Stimulated activated CD8-positive, alpha-beta memory T cell treated with anti-CD3 and anti-CD28 coated beads, Interleukin-7, amount 100 ng/mL, for 4 hours (primary cell): ENCODE data around the gene TBC1D22B.
"Not testable (repeated sequence)": the region's sequence is repeated elsewhere in the genome, so short reads cannot be mapped to it uniquely, and the experiment has no call there.

Source experiments
- DNase-seq, 2 donors: peaks; one replicate each; pipeline ENCODE4 v3.0.0-alpha.2; 2020; ENCODE audit warnings: low read depth in 2 of 2

Gene TBC1D22B

DNA sequence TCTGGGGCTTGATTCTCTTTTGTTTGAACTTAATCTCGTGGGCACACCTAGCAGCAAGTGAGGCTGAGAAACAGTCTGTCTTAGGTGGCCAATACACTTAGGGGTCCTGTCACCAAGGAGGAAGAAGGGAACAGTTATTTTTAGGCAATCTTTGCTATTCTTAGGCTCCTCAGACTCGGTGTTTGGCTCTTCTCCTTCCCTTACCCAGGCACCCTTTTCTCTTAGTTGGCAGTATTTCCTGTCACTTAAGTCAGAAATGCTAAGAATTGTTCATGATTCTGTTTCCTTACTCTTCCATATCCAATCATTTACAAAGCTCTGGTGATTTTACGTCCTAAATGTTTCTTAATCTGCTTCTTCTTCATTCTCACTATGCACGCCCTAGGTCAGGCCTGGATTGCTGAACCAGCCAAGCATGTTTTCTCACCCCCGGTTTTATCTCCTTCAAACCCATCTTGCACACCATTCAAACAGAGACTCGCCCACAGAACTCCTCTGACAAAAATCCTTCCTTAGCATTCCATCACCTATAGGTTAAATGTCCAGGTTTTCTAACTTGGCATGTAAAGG, 45.6 kb downstream of the TBC1D22B start:
- DNase-seq, result no peak

- no peak for DNase-seq
Measured at GRCh38 chr6:37303891-37304503, 46.4 kb downstream of the TBC1D22B start.

DNA sequence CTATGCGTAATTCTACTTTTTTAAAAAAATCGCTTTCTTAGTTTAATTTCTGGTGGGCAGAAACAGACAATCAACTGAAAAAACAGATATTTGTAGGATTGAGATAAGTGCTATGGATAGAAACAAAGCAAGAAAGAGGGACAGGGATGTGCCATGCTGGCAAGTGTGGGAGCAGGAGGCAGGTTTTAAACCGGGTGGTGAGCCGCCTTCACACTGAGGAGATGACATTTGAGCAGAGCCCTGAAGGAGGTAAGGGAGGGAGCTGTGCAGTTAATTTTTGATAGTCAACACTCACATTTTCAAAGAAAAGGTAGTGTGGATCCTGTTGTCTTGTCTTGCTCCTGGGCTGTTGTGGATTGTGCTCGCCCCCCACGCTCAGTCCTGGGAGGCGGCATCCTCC, 47.2 kb downstream of the TBC1D22B start:
- no peak for DNase-seq

- DNase-seq, result no peak
Measured at GRCh38 chr6:37305841-37306425, 48.4 kb downstream of the TBC1D22B start.

GRCh38 chr6:37306624-37307222, 49.2 kb downstream of the TBC1D22B start:
- no peak for DNase-seq

DNA sequence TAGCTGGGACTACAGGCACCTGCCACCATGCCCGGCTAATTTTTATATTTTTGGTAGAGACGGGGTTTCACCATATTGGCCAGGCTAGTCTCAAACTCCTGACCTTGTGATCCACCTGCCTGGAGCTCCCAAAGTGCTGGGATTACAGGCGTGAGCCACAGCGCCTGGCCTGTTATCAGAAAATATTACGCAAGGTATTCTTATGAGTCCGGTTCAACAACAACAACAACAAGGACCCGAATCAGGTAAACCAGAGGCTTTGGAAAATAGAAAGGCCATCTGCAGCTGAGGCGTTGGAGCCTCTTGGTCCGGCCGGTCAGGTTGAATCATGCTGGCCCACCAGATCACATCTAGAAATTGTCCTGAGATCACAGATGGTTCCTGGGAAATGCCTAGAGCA, 49.9 kb downstream of the TBC1D22B start:
- not testable (repeated sequence) for DNase-seq

DNA sequence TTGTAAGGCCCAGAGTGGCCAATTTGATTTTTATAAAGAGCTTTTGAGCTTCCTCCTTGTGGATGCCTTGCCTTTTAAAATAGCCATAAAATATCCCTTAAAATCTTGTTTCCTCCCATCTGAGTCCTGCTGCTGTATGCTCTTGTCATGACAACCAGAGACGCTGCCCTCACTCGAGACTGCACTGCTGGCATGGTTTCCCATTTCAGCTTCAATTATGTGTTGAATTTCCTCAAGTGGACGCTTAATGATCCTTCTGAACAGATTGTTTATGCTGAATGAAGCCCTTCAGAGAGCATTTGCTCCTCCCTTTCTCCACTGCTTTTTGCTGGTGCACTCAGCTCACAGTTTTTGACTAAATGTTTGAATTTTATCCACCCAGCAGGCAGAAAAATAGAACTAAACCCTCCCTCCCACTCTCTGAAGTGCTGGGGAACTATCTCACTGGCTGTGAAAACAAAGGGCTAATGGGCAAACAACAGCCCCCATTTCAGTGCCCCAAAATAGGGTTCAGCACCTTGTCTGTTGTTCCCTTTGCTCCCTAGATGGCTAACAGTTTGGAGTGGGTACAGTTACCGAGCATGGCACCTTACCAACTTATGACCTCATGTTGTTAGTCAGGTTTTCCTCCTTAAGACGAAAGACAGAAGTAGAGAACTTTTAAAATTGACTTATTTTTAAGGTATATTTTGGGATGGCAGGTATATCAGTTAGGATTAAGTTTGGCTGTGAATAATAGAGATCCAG, 50.7 kb downstream of the TBC1D22B start:
- DNase-seq, result no peak

DNA sequence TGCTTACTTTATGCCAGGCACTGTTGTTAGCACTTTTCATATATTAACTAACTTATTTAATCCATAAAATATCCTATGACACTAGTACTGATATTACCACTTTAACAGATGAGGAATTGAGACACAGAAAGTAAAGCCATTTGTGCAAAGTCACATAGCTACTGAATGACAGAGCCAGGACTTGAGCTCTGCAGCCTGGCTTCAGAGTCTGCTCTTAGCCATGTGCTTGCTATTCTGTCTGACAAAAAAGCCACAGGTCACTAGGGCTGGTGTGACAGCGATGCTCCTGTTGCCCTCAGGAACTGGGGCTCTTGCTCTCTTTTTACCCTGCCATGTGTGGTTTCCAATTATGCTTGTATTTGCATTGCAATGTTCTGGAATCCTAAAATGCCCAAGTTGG, 51.5 kb downstream of the TBC1D22B start:
- no peak for DNase-seq

DNA sequence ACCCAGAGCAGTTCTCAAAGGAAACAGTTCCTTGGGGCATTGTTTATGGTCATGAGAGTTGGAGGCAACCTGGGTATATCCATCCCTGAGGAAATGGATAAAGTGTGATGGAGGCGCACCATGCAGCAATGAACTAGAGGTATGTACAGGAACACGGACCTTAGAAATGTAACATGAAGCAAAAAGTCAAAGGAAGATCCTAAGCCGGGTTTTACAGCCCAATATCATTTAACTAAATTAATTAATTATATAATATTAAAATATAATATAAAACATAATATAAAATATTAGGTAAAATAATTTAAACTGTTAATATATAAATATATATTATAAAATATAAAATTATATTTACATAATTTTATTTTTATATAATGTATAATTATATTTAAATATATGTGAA, 52.1 kb downstream of the TBC1D22B start:
- no peak for DNase-seq

- no peak for DNase-seq
Measured at GRCh38 chr6:37310966-37311365, 53.4 kb downstream of the TBC1D22B start.

GRCh38 chr6:37311741-37312473, 54.3 kb downstream of the TBC1D22B start:
- DNase-seq, result no peak

DNA sequence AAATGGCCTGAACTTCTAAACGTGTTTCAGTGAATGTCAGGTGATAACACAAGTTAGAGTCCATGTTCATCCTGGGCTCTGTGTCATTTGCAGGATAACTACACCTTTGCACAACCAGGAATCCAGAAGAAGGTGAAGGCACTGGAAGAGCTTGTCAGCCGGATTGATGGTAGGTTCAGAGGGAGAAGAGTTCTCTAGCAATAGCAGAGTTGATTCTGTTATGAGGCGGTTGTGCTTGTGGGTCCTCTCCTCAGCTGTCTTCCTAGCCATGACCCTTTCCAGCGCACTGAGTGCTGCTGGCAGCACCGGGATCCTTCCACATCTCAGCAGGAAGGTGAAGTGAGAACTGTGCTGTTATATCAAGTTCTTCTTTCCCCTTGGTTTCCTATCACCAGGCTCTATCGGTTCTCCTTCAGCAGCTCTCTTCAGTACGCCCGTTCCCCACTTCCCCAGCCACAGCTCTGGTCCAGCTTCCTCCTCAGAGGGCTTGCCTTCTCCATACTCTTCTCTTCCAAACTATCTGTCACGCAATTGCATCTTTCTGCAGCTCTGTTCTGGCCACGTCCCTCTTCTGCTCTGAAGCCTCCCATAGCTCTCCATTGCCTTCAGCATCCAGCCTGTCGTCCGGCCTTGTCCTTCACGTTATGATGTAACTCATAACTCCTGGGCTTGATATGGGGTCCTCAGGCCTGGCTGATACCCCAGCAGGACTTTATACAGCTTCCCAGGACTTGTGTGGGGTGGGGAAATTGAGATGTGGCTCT, 56.3 kb downstream of the TBC1D22B start:
- no peak for DNase-seq

DNA sequence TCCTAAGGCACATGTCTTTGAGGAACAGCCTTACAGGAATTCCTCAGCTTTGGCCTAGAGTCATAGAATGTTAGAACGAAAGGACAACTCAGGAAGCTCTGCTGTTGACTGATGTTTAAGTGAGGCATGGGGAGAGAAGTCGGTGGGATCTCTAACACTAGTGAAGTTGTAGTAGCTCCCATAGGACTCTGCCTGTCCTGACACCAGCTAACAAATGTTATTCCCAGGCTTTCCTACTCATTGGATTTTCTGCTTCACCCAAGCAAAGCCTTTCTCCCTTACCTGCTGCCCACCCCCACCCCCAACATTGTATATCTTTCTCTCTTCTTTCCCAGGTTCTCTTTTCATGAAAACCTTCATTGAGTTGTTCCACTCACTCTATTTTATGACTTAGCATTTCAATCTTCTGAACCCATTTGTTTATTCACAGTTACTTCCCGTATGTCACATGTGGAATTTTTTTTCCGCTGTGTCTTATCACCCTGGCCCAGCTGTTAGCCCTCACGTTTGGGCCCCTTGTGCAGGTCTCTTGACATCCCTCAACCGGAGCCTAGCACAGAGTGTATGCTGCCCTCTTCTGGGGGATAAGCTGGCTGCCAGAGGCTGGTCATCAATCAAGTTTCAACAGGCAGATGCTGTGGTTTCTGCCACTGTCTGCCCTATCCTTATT, 57.0 kb downstream of the TBC1D22B start:
- DNase-seq, result no peak

GRCh38 chr6:37315157-37315515, 57.6 kb downstream of the TBC1D22B start:
- no peak for DNase-seq

DNA sequence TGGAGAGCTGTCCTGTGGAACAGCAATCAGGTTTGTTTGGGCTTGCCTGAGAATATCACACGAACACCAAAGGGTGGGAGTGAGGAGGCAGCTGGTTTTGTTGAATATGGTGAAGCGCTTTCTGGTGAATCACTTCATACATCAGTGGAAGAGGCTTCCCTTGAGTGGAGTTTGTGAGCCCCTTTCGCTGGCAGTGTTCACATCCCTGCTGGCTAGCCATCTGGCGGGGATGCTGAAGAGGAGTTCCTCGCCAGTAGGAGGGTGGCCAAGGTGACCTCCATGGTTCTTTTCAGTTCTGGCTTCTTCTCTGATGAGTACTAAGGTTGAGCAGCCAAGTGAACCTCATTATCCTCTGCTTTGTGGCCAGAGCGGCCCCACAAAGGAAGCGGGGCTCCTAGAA, 58.5 kb downstream of the TBC1D22B start:
- DNase-seq, result no peak

DNA sequence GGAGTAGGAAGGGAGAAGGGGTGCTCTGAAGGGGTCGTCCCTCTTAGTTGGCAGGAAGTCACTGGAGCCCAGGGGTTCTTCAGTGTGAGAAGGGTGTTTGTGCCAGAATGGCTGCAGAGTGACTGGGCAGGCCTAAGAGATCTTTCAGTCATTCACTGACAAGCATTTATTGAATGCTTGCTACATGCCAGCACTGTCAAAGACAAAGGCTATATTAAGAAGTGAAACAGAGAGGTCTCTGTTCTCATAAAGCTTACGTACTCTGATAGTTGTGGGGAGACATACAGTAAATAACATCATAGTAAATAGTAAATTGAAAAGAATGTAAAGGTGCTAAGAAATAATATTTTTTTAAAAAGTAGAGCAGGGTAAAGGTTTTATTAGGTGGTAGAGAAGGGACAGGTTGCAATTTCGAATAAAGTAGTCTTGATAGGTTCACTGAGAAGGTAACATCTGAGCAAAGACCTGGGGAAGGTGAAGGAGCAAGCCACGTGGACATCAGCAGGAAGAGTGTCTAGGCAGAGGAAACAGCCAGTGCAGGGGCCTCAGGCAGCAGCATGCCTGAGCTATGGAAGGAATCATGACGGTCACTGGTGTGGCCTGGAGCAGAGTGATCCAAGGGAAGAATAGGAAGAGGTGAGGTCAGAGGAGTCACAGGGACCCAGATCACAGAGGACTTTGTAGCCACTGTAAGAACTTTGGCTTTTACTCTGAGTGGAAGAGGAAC, 59.9 kb downstream of the TBC1D22B start:
- no peak for DNase-seq

DNA sequence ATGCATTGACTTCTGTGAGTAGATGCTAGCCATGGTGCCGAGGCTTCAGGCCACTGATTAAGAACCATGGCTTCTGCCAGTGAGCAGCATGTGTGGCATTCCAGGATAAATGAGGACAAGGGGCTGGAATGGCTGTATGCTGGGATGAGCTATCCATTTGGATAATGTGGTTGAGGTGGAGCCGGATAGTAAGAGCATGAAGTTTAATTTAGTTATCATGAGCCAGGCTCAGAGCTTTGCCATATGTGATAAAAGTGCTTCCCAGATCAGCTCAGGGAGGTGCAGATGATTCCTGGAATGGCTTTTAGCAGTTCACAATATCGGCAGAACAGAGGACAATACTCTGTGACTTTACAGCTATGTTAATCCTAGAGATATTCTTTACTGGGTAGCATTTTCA, 61.6 kb downstream of the TBC1D22B start:
- no peak for DNase-seq

DNA sequence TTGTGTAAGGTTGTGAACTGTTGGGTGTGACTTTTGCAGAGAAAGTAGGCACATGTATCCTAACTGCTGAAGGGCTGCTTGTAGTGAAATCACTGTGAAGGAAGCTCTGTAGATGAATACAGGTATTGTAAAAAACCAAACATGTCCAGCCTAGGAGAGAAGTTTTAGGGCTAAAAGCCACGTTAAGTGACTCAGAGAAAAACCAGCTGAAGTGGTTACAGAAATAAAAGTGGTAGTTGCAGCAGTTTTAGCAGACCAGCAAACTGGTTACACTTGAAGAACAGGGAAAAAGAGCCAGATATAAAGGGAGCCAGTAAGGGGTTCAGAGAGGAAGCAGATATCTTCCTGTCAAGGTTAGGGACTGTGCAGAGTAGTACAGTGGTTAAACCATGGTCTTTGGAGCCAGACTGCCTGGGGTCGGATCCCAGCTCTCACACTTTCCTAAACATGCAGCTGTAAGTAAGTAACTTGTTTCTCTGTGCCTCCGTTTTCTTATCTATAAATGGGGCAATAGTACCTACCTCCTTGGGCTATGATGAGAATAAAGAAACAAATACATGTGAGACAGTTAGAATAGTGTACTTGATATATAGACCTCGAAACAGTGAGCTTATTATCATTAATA, 62.4 kb downstream of the TBC1D22B start:
- DNase-seq, result no peak

DNA sequence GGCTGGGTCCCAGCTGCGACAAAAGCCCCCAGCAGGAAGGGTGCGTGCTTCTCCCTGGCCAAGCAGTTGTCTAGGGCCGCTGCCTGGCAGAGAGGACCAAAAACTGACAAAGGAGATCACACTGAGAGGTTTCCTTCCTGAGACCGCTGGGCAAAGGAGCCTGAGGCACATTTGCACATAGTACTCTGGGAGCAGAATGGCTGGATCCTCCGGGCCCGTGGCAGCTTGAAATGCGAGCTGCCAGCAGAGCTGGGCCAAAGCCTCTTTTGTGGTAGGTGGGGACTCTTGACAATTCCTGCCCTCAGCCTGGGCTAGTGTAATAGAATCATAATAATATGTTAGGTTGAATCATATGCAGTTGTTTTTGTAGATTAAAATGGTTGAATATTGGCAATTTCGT, 63.1 kb downstream of the TBC1D22B start:
- no peak for DNase-seq
